Measurements from ENCODE around the gene PCNX2.

PCNX2 gene

DNA sequence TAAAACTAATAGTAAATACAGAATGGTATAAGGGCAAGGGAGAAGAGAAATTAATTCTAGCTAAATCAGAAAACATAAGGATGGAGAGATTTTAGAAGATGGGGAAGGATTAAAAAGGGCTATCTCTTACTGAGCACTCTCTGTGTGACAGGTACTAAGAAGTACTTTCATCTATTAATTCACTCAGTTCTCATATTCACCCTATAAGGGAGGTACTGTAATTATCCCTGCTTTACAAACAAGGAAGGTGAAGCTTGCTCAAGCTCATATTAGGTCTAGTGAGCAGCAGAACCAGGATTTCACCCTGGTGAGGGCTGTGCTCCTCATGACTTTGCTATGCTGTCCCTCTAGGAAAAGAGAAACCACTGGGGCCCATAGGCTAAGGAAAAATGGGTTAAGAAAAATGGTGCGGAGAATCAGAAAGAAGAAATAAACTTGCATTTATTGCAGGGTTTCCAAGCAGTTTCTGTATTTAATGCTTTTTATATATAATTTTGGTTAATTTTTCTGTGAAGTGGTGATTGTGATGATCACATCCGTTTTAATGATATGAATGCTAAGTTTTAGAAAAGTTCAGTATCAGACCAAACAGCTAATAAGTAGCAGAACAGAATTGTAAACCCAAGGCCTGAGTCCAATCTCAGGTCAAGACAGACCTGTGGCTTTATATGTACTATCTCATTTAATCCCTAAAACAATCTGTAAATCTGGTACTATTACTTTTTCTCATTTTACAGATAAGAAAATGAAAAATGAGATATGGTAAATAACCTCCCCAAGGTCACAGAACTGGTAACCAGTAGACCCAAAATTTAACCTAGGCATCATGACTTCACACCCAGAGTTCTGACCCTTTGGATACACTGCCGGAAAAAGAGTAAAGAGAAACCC, 1.7 kb downstream of the PCNX2 start:
- TF ChIP-seq POLR2A (IDR thresholded peaks at IDR 0.05; ENCODE audit: low read length) (no peak), GATA1 (IDR thresholded peaks at IDR 0.05; ENCODE audit: low read depth, low read length) (no peak)
- no peak for DNase-seq

DNA sequence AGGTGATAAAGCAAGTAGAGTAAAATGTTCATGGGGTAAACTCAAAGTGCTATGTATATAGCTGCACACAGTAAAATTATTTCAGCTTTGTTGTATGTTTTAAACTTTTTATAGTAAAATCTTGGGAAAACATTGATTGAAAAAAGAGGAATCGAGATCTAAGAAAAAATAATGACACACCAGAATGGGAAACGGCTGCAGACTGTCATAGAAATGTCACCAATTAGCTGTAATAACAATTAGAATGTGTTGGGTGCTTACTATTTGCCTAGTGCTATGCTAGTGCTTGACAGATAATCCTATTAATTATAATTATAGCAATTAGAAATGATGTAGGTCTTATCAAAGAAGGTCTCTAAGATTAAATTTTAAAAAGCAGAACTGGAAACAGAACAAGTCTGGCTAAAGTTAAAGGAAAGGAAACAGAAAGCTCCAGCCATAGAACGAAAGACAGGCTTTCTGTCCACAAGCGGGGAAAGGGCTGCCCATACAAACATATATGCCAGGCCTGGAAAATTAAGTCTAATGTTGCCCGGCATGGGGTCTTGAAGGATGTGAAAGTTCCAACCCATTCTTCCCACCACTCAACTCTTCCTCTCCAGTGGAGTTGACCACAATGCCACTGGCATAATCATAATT, 5.0 kb downstream of the PCNX2 start:
- TF ChIP-seq POLR2A (IDR thresholded peaks at IDR 0.05; ENCODE audit: low read length), result no peak
- no peak for TF ChIP-seq GATA1 (IDR thresholded peaks at IDR 0.05; ENCODE audit: low read depth, low read length)
- DNase-seq, result no peak

DNA sequence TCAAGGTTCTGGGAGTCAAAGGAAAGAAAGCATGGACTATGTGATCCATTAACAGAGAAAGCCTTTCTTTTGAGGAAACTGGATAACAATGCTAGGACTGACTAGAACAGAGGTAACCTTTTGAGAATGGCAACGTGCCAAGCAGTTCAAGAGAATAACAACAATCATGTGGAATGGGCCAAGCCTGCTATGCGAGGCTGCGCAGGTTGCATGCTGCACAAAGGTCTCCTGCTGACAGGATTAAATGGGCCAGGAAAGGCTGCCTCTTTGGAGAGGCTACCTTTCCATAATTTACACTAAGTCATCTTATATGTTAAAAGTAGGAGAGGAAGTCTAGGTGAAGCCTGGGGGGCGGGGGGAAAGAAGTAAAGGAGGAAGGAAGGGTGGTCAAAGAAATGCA, 5.8 kb downstream of the PCNX2 start:
- DNase-seq, result no peak
- no peak for TF ChIP-seq GATA1 (IDR thresholded peaks at IDR 0.05; ENCODE audit: low read depth, low read length)
- TF ChIP-seq POLR2A (IDR thresholded peaks at IDR 0.05; ENCODE audit: low read length), result no peak

- DNase-seq, result no peak
- TF ChIP-seq POLR2A (IDR thresholded peaks at IDR 0.05; ENCODE audit: low read length) (no peak), GATA1 (IDR thresholded peaks at IDR 0.05; ENCODE audit: low read depth, low read length) (no peak)
Measured at GRCh38 chr1:233282582-233282886, 13.0 kb downstream of the PCNX2 start.

DNA sequence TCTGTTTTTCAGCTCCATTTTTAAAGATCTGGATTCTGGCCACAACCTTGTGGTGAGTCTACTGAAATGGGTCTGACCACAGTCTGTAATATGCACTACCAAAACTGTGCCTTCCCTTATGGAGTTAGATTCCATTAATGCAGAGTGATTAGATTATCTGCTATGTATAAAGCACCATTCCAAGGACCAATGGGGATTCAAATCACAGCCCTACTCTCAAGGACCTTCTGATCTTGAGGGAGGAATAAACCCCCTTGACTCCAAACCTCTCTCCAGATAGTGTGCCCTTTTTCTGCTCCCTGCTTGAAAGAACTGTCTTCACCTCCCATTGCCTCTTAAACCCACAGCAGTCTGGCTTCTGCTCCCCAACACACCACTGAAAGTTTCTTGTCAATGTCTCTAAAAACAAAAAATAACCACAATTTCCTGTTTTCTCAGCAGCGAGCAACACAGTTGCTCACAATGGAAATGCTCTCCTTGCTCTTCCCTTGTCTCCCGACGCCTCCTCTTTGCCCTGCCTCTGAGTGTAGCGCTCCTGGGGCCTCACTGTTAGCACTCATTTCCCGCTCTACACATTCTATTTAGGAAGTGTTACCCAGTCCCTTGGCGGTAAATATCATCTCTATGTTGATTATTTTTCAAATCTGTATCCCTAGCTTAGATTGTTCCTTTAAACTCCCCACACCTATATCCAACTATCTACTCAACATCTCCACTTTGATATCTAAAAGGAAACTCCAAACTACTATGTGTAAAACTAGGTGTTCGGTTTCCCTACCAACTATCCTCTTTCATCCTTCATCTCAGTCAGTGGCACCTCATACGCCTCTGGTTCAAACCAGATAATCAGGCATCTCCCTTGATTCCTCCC, 13.6 kb downstream of the PCNX2 start:
- TF ChIP-seq GATA1 (IDR thresholded peaks at IDR 0.05; ENCODE audit: low read depth, low read length), result no peak
- TF ChIP-seq POLR2A (IDR thresholded peaks at IDR 0.05; ENCODE audit: low read length), result no peak
- DNase-seq, result no peak

DNA sequence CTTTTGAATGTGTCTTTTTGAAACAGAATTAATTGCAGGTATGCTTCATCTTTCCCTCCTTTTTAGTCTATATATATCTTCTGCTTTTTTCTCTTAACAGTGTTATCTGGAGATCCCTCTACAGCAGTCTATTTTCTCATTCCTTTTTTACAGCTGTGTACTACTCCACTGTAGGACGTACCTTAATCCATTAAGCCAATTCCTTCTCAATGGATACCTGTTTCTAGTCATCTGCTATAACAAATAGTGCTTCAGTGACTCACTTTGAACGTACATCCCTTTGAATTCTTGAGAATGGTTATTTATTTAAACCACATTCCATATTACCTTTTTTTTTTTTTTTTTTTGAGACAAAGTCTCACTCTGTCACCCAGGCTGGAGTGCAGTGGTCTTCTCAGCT, 15.6 kb downstream of the PCNX2 start:
- no peak for TF ChIP-seq POLR2A (IDR thresholded peaks at IDR 0.05; ENCODE audit: low read length)
- no peak for TF ChIP-seq GATA1 (IDR thresholded peaks at IDR 0.05; ENCODE audit: low read depth, low read length)

DNA sequence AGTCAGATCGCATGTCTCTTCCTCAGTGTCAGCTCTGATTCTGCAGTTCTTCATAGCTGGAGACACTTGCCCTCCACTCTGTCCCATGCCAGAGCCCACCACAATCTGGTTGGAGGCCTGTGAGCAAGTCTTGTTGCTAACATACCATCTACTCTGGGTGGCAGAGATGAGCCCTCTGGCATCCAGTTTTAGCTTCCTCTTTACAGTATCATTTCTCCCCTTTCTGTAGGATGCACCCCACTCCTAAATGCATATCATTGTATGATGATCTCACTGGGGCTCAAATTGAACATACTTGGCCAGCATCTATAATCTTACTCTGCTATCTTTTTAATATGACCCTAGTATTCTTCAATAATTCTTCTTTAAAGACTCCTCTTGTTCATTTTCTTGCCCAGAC, 16.9 kb downstream of the PCNX2 start:
- no peak for TF ChIP-seq GATA1 (IDR thresholded peaks at IDR 0.05; ENCODE audit: low read depth, low read length)
- TF ChIP-seq POLR2A (IDR thresholded peaks at IDR 0.05; ENCODE audit: low read length), result no peak
- no peak for DNase-seq

More for the DNA sequence above, 15.6 kb downstream of the PCNX2 start:
- DNase-seq, result no peak

- TF ChIP-seq GATA1 (IDR thresholded peaks at IDR 0.05; ENCODE audit: low read depth, low read length) (no peak), POLR2A (IDR thresholded peaks at IDR 0.05; ENCODE audit: low read length) (no peak)
- DNase-seq, result no peak
Measured at GRCh38 chr1:233277637-233278606, 17.6 kb downstream of the PCNX2 start.

- DNase-seq, result no peak
Measured at GRCh38 chr1:233269656-233270055, 25.9 kb downstream of the PCNX2 start.

DNA sequence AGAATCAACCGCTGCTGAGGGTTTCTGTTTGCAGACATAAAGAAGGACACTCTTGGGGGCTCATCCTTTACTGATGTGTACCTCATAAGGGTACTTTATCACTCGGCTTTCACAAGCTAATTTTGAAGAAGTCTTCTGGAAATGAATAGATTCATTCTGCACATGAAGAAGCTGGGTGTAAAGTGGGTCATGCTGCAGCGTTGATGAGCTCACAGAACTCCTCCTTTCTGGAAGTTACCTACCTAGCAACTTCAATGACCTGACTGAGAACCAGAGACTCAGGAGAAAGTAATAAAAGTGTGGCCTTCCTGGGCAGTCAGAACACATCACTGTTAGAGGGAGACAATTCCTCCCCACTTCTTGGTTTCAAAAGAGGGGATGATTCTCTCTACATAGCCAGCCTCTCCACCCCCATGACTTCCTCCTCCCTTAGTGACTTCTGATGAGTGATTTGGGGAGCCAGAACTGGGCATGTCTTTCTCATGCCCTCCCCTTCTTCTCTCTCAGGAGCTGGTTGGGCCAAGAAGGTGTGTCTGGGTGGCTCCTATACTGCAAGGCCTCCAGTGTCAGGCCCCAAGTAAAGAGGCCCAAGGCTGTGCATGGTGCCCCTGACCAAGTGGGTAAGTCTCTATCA, 27.0 kb downstream of the PCNX2 start:
- DNase-seq, result no peak
- no peak for TF ChIP-seq GATA1 (IDR thresholded peaks at IDR 0.05; ENCODE audit: low read depth, low read length)
- no peak for TF ChIP-seq POLR2A (IDR thresholded peaks at IDR 0.05; ENCODE audit: low read length)

More at GRCh38 chr1:233269656-233270055, 25.9 kb downstream of the PCNX2 start:
- TF ChIP-seq POLR2A (IDR thresholded peaks at IDR 0.05; ENCODE audit: low read length) (no peak), GATA1 (IDR thresholded peaks at IDR 0.05; ENCODE audit: low read depth, low read length) (no peak)

DNA sequence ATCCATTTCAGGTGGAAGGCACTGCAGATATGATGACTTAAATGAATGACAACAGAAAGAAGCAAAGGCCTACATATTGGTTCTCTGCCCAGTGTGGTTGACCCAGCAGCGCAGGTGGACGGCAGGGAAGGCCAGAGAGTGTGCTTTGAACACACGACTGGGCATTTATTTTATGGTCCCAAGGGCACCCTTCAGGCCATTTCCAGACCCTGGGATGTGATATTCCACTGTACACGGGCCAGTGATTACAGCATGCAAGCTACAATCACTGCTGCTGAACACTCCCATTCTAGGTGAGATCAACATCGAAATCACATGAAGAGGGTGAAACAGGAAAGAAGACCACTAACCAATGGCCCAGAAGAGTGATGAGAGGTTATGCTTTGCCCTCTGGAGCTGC, 33.8 kb downstream of the PCNX2 start:
- no peak for DNase-seq
- TF ChIP-seq GATA1 (IDR thresholded peaks at IDR 0.05; ENCODE audit: low read depth, low read length) (no peak), POLR2A (IDR thresholded peaks at IDR 0.05; ENCODE audit: low read length) (no peak)

GRCh38 chr1:233261206-233261605, 34.3 kb downstream of the PCNX2 start:
- no peak for DNase-seq
- TF ChIP-seq GATA1 (IDR thresholded peaks at IDR 0.05; ENCODE audit: low read depth, low read length), result no peak
- no peak for TF ChIP-seq POLR2A (IDR thresholded peaks at IDR 0.05; ENCODE audit: low read length)

- TF ChIP-seq POLR2A (IDR thresholded peaks at IDR 0.05; ENCODE audit: low read length) (no peak), GATA1 (IDR thresholded peaks at IDR 0.05; ENCODE audit: low read depth, low read length) (no peak)
- DNase-seq, result no peak
Measured at GRCh38 chr1:233257786-233258185, 37.7 kb downstream of the PCNX2 start.
